Measurements from ENCODE around the gene STX19.

DNA sequence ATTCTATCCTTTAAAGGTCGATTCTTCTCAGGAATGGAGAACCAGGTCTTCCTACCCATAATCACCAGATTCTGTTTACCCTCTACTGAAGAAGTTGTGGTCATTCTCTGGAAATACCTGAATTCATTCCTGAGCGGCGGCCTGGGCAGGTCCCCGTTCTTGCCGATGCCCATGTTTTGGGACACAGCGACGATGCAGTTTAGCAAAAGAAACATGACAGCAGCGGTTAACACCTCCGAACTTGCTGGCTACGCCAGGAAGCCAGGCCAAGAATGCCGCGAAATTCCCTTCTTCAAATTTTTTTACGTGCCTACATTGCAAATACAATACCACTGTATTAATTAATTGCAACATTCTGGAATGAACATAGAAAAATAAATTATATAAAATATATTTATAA, 32.9 kb upstream of the STX19 start:
- TF ChIP-seq, protein P1, sequence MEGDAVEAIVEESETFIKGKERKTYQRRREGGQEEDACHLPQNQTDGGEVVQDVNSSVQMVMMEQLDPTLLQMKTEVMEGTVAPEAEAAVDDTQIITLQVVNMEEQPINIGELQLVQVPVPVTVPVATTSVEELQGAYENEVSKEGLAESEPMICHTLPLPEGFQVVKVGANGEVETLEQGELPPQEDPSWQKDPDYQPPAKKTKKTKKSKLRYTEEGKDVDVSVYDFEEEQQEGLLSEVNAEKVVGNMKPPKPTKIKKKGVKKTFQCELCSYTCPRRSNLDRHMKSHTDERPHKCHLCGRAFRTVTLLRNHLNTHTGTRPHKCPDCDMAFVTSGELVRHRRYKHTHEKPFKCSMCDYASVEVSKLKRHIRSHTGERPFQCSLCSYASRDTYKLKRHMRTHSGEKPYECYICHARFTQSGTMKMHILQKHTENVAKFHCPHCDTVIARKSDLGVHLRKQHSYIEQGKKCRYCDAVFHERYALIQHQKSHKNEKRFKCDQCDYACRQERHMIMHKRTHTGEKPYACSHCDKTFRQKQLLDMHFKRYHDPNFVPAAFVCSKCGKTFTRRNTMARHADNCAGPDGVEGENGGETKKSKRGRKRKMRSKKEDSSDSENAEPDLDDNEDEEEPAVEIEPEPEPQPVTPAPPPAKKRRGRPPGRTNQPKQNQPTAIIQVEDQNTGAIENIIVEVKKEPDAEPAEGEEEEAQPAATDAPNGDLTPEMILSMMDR (conservative IDR thresholded peaks at IDR 0.05; ENCODE audit: low read length), result no peak
- no peak for TF ChIP-seq EZH2phosphoT487 (IDR thresholded peaks at IDR 0.05; ENCODE audit: borderline replicate concordance, low read depth, low read length)

Measured in OCI-LY7 (cell line).